22Rv1 (cell line): ENCODE data around the gene TXNDC8.

Experiments
- CTCF ChIP-seq: fragments of 450-650 bp; IDR thresholded peaks from 2 replicates; pipeline ENCODE4 v1.5.1; 2017; ENCODE audit warnings: mild to moderate bottlenecking
- ZFX ChIP-seq: fragments of 450-650 bp; IDR thresholded peaks from 2 replicates; pipeline ENCODE4 v1.6.1; 2017; ENCODE audit warnings: antibody characterized with exemption, borderline replicate concordance

DNA sequence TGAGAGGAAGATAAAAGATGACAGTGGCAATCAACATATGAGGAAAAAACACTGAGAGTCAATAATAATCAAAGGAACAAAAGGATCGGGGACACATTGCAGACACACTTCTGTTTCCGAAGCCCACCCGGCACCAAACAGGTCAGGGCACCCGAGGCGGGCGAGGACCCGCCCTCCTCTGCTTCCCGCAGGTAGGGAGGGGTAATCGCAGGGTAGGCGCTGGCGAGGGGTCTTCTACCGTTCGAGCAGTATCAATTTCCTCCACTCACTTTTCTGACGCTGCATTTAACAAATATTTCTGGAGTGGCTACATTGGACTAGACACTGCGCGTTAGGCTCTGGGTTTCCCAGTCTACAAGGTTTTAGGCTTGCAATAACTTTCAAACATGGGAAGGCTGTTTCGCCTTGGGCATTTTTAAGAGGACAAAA is 82.6 kb downstream of the TXNDC8 start:
- TF ChIP-seq CTCF (no peak), ZFX (no peak)
